GM18951 (cell line): ENCODE data around the gene PRADC1.
"Not testable (repeated sequence)": the region's sequence is repeated elsewhere in the genome, so short reads cannot be mapped to it uniquely, and the experiment has no call there.

Experiments used
- POLR2A ChIP-seq: IDR thresholded peaks from 4 replicates; pipeline ENCODE4 v1.6.1; 2011; ENCODE audit warnings: mild to moderate bottlenecking; ENCODE audit not compliant: insufficient read length, insufficient read depth; ENCODE audit errors: extremely low read depth
- in situ Hi-C: fragments of 300-500 bp; cut with MboI; formaldehyde crosslinking; loops from one replicate; pipeline ENCODE4 v1.12.0; 2022; ENCODE audit warnings: low sequenced_read_pairs, mixed read lengths, inconsistent platforms; ENCODE audit not compliant: unreplicated experiment

The PRADC1 gene

DNA sequence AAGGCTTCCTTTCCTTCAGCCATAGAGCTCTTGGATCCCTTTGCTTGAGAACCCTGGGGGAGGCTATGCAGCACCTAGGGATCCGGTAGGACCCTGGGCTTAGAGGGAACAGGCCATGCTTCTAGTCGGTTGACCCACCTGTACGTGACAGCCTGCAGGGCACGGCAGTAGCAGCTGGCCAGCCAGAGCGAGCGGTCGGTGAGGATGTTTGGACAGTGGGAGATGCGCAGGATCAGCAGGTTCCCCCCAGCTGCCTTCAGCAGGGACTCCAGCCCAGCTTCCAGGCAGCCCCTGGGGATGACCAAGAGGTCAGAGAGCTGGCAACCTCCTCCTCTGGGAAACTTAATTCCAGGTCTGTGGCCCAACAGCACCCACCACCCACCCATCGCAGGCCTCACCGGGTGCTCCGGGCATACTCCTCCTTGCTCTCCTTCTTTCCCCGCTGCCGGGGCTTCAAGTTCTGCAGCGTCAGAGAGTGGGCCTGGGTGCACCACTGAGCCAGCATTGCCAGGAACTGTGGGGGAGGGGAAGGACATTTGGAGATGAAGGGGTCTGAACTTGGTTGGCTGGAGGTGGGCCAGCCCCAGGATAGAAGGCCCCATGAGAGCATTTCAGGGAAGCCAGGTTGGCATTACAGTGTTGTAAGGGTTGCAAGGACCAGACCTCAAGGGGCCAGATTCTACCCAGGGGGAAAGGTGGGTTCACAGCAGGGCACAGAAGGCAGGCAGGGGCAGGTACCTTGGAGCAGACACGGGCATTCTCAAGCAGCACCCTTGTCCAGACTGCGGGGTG is 30.7 kb upstream of the PRADC1 start:
- in situ Hi-C loops = no loop called here
- TF ChIP-seq POLR2A = no peak

DNA sequence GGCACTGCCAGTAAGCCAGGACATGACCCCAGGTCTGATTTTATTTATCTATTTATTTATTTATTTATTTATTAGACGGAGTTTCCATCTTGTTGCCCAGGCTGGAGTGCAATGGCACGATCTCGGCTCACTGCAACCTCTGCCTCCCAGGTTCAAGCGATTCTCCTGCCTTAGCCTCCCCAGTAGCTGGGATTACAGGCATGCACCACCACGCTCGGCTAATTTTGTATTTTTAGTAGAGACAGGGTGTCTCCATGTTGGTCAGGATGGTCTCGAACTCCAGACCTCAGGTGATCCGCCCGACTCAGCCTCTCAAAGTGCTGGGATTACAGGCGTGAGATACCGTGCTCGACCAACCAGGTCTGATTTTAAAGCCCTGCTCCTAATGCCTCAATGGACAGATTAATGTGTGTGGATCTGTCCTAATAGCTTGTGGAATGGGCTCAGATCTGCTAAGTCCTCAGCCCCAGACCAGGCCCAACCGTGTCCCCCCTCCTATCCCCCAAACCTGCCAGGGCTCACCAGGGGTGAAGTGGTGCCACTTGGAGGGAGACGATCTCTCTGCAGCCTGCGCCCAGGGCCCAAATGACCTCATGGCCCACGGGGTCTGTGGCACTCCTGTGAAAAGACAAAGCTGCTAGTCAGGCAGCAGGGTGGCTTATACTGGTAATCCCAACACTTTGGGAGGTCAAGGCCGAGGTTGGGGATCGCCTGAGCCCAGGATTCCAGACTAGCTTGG is 29.8 kb upstream of the PRADC1 start:
- in situ Hi-C loops = not testable (repeated sequence)

DNA sequence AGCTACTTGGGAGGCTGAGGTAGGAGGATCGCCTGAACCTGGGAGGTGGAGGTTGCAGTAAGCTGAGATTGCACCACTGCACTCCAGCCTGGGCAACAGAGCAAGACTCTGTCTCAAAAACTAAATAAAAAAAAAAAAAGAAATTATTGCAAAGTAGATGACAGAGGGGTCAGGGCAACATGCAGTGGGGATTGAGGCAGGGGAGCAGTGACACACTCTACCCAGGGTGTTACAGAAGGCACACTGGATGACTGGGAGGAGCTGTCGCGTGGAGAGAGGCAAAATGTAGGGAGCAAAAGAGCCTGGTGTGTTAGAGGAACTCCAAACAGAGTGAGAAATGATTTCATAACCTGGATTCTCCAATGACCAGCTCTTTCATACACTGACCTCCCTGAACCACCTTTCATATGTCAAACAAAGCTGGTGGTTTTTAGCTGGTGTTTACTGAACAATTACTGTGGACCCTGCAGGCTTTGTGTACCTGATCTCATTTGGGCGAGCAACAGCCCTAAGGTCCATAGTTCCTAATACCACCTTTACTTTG is 29.1 kb upstream of the PRADC1 start:
- TF ChIP-seq POLR2A = no peak
- in situ Hi-C loops = no loop called here

DNA sequence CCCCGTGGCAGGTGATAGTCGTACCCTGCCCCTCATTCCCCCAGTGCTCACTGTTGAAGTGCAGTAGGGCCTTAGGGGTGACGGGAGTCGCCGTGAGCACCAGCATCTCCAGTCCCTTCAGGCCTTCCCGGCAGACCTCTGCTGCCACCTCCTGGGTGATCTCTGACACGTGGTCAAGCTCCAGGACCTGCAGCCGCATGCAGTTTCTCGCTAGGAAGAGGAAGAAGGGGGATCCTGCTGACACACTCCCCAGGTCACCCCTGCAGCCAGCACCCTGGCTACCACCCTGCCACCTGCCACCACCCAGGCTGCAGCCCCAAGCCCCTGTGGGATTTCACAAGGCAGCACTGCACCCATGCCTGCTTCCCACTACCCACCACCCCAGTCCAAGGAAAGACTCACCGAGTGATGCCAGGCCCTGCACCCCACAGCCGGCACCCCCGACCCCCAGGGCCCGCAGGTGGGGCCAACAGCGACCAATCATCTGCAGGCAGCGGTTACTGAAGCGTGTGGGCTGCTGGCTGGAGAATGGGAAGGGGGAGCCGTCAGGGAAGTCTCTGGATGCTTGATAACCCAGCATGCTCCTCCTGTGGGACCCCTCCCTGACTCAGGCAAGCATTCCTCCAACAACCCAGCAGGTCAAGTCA is 27.4 kb upstream of the PRADC1 start:
- in situ Hi-C loops = no loop called here
- TF ChIP-seq POLR2A = no peak

DNA sequence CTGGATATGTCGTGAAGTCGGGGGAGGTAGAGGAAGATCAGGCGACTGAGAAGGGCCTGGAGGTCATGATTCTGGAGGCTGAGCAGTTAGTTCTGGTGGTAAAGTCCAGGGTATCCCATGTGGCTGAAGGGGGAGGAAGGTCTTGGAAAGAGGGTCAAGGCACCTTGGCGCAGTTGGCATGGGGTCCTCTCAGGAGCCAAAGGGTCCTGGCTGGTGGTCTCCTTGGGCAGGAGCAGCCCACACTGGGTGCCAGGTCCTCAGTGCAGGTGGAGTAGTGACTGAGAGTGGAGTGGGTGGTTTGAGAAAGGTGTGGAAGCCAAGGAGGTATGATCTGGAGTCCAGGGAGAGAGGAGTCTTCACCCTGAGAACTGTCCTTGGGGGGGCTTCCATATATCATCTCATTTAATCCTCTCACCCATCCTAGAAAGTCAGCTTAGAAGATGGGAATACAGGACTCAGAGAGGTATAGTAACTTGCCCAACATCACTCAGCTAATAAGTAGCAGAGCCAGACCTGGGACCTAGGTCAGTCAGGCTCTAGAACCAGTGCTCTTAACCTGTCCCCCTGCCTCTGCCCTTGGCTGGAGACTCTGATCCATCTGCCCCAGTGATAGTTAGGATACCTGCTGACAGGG is 26.8 kb upstream of the PRADC1 start:
- no peak for TF ChIP-seq POLR2A
- in situ Hi-C loops = no loop called here

DNA sequence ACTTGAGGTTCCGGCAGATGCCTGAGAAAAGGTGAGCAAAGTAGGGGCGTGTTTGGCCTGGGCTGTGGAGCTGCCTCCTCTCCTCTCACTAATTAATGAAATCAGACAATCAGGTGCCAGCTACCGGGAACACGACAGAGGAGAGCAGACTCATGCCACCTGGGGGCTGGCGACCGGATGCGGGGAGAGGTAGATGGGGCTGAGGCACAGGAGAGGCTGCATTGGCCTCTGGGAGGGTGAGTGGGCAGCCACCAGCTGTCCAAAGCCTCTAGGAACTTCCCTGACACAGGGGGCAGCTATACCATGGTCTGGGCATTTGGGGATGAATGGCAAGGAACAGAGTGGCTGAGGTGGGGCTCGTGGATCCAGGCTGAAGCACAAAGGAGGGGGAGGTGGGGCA is 26.2 kb upstream of the PRADC1 start:
- no peak for TF ChIP-seq POLR2A
- in situ Hi-C loops = no loop called here

DNA sequence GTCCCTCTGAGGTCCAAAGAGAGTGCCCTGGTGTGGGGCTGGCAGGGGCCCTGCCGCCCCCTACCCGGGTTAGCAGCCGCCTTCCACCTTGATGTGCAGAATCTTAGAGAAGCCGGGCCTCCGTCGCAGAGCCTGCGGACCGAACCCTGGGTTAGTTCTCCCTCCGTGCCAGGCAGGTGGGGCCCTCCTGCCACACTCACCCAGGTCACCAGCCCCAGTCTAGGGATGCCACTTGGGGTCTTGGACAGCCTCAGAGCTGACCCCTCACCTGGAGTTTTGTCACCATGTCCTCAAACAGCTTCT is 25.8 kb upstream of the PRADC1 start:
- in situ Hi-C loops = no loop called here
- no peak for TF ChIP-seq POLR2A

DNA sequence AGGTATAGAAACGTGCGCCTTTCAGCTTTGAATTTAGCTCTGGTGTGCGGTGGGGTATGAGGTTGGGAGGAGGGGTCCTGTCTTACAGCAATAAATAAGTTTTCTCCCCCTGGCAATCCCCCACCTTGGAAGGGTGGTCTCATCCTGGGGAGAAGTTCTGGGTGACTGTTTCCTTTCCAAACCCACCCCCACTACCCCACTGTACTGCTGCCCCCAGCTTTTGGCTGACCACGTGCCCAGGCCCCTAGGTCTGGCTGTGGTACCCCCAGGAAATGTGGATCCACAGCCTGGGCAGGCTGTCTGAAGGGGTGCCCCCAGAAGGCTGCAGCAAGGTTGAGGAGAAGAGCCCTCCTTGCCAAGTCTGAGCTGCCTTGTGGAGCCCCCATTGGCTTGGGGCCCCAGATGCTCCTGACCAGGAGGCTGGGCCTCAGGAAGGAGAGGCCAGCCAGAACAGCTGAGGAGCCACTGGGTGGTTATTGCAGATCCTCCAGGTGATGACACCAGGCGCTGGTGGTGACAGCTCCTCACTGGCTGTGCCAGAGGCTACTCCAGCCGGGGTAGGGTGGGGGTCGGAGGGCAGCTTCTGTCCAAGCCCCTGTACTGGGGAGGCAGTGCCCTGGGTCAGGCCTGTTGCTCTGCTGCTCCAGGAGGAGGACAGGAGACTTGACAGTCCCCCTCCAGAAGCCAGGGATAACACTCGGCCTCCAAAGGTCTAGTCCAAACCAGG is 25.3 kb upstream of the PRADC1 start:
- in situ Hi-C loops = no loop called here
- TF ChIP-seq POLR2A = no peak

DNA sequence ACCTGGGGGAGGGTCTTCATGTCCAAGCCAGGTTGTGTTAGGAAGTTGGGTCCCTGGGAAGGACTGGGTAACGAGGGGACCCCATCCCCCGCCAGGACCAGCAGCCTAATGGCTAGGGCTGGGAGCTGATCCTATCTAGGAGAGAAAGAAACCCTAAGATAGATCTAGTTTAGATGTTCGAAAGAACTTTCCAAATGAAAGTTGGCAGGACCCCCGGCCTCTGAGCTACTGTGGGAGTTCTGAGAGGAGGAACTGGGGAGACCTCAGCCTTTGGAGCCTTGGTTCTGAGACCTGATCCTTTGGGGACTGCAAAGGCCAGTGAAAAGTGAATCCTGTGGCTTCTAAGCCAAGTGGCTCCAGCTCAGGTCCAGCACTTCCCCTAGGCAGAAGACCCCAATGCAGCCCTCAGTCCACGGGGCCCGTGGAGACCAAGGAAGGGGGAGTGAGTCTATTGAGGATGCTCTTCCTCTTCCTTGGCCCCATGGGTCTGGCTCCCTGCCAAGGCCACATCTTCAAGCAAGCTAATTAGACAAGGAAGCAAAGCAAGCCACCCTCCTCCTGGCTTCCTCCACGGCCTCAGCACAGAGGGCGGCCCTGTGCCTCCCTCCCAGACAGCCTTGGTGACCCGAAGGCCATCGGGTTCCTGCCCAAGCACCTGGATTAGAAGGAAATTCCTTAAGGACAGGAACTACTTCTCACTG is 24.5 kb upstream of the PRADC1 start:
- in situ Hi-C loops = no loop called here
- no peak for TF ChIP-seq POLR2A

DNA sequence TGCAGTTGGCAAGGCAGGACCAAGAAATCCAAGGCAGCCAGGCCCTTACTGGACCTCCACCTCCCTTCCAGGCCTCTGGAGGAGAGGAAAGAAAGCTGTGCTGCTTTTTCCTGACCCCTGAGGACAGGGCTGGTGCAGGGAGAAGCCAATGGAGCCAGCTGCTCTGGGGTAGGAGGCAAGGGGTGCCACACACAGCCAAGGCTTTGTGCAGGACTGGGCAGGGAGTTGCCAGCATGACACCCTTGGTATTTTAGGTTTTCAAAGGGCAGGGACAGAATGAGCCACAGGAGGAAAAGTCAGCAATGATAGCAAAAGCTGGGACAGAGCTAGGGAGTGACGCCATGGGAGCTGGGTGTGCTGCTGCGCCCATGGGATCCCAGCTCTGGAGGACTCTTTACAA is 24.0 kb upstream of the PRADC1 start:
- TF ChIP-seq POLR2A = no peak
- in situ Hi-C loops = no loop called here

DNA sequence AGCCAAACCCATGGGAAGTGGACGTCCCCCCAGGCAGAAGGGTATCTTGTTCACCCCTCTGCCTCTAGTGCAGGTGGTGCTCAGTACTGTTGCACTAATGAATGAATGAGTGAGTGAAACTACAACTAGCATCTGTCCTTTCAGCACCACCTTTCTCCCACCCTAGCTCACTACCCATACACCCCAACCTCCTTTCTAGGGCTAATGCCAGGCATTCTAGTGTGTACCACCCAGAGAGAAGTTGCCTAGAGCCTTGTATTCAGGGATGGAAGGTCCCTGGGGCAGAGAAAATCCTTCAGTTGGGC is 23.5 kb upstream of the PRADC1 start:
- in situ Hi-C loops = no loop called here
- TF ChIP-seq POLR2A = no peak

DNA sequence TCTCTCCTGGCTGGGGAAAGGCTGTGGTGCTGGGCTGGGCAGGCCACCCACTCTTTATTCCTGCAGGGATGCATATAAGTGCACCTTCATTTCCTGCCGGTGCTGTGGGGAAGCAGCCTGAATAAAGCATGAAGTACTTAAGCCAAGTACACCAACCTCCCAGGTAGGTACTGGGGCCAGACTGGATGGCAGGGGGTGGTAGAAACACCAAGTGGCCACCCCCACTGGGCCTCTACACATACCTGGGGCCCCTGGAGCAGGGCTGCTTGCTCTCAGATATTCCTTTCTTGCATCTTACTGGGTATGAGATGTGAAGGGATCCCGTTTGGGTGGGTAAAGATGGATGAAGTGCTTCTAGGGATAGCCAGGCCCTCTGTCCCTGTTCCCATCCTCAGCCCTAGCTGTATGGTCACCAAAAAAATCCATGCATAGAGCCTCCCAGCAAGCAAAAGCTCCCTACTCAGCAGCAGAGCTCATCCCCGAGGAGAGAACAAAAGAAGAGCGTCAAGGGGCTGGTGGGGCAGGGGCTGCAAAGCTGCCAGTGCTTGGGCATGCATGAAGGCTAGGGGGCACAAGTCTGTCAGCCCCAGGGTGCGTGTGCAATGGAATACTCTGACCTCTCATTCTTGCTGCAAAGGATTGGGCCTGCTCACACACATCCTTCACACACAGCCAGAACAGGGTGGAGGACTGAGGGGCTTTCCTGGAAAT is 23.0 kb upstream of the PRADC1 start:
- in situ Hi-C loops = no loop called here
- no peak for TF ChIP-seq POLR2A
